Stimulated activated naive CD8-positive, alpha-beta T cell treated with anti-CD3 and anti-CD28 coated beads, Interleukin-15, amount 100 ng/mL, for 72 hours (primary cell): ENCODE data around the gene LRGUK.

Experiments used
- ATAC-seq: fragments of 150-1000 bp; cut with Tn5 transposase; 2 replicates; pipeline ENCODE4 v1.10.0; 2021; ENCODE audit warnings: mild to moderate bottlenecking, moderate library complexity
- DNase-seq, 2 donors: peaks; one replicate each; pipeline ENCODE4 v3.0.0; 2021 to 2022
- H3K27ac Mint-ChIP-seq, 2 donors: one replicate each; pipeline ENCODE4 v1.8.0; 2022; ENCODE audit warnings: mild to moderate bottlenecking in 2 of 2, mixed read lengths in 2 of 2, moderate library complexity in 2 of 2
- H3K27me3 Mint-ChIP-seq: one replicate; pipeline ENCODE4 v1.8.0; 2022; ENCODE audit warnings: mixed read lengths
- H3K4me1 Mint-ChIP-seq: one replicate; pipeline ENCODE4 v1.8.0; 2022; ENCODE audit warnings: mild to moderate bottlenecking, mixed read lengths
- H3K4me3 Mint-ChIP-seq, 2 donors: one replicate each; pipeline ENCODE4 v1.8.0; 2022; ENCODE audit warnings: mild to moderate bottlenecking in 2 of 2, mixed read lengths in 2 of 2, moderate library complexity in 1 of 2
- H3K9me3 Mint-ChIP-seq, 2 donors: one replicate each; pipeline ENCODE4 v1.8.0; 2022; ENCODE audit warnings: mixed read lengths in 2 of 2

The LRGUK gene

GRCh38 chr7:134113655-134114054, 13.5 kb upstream of the LRGUK start:
- ATAC-seq (no peak), DNase-seq (no peak)
- Mint-ChIP-seq H3K4me3 (no peak overlapping the region), H3K9me3 (peaks cover 0 to 3% of the 10 kb centered on the region in 2 donors), H3K27ac (no peak overlapping the region), H3K27me3 (no peaks in the 10 kb centered on the region), H3K4me1 (no peaks in the 10 kb centered on the region)

- Mint-ChIP-seq H3K4me1 (no peaks in the 10 kb centered on the region), H3K4me3 (no peak overlapping the region), H3K27ac (no peak overlapping the region), H3K9me3 (peaks cover 0 to 3% of the 10 kb centered on the region in 2 donors), H3K27me3 (no peaks in the 10 kb centered on the region)
- no peak for ATAC-seq
- no peak for DNase-seq
Measured at GRCh38 chr7:134114992-134115391, 12.1 kb upstream of the LRGUK start.

GRCh38 chr7:134120405-134120804, 6.7 kb upstream of the LRGUK start:
- no peak overlapping the region for H3K27ac Mint-ChIP-seq
- no peaks in the 10 kb centered on the region for H3K27me3 Mint-ChIP-seq
- H3K4me3 Mint-ChIP-seq, result no peak overlapping the region
- ATAC-seq (no peak), DNase-seq (no peak)
- H3K4me1 Mint-ChIP-seq, result no peaks in the 10 kb centered on the region
- peaks cover 0 to 3% of the 10 kb centered on the region in 2 donors for H3K9me3 Mint-ChIP-seq

GRCh38 chr7:134121632-134122139, 5.5 kb upstream of the LRGUK start:
- Mint-ChIP-seq H3K27ac (no peak overlapping the region), H3K4me3 (no peak overlapping the region), H3K9me3 (peaks cover 0 to 3% of the 10 kb centered on the region in 2 donors), H3K4me1 (peaks cover under 1% of the 10 kb centered on the region), H3K27me3 (no peaks in the 10 kb centered on the region)
- DNase-seq (no peak), ATAC-seq (no peak)

GRCh38 chr7:134122980-134123379, 4.2 kb upstream of the LRGUK start:
- H3K9me3 Mint-ChIP-seq, result peaks cover 0 to 2% of the 10 kb centered on the region in 2 donors
- ATAC-seq (no peak), DNase-seq (no peak)

GRCh38 chr7:134126146-134126545, 994 bp upstream of the LRGUK start:
- no peak overlapping the region for H3K4me3 Mint-ChIP-seq

More at GRCh38 chr7:134122980-134123379, 4.2 kb upstream of the LRGUK start:
- Mint-ChIP-seq H3K4me3 (no peak overlapping the region), H3K4me1 (peaks cover 14% of the 10 kb centered on the region), H3K27ac (no peak overlapping the region), H3K27me3 (peaks cover 4% of the 10 kb centered on the region)

GRCh38 chr7:134126596-134126965, 559 bp upstream of the LRGUK start:
- no peak for ATAC-seq
- H3K9me3 Mint-ChIP-seq, result no peaks in the 10 kb centered on the region
- no peak for DNase-seq
- peaks cover 14% of the 10 kb centered on the region for H3K4me1 Mint-ChIP-seq
- peaks cover 28% of the 10 kb centered on the region for H3K27me3 Mint-ChIP-seq
- H3K4me3 Mint-ChIP-seq, result peak overlapping the region; percentile 80 to 81
- H3K27ac Mint-ChIP-seq, result no peak overlapping the region

More at GRCh38 chr7:134126146-134126545, 994 bp upstream of the LRGUK start:
- Mint-ChIP-seq H3K27ac (no peak overlapping the region), H3K4me1 (peaks cover 14% of the 10 kb centered on the region), H3K27me3 (peaks cover 23% of the 10 kb centered on the region), H3K9me3 (no peaks in the 10 kb centered on the region)
- ATAC-seq (no peak), DNase-seq (no peak)

- ATAC-seq, result no peak
- no peak overlapping the region for H3K27ac Mint-ChIP-seq
- H3K9me3 Mint-ChIP-seq, result no peaks in the 10 kb centered on the region
- H3K4me1 Mint-ChIP-seq, result peaks cover 14% of the 10 kb centered on the region
- H3K4me3 Mint-ChIP-seq, result peak overlapping the region; percentile 47 to 81
- no peak for DNase-seq
- peaks cover 35% of the 10 kb centered on the region for H3K27me3 Mint-ChIP-seq
Measured at GRCh38 chr7:134128829-134129228, 1.7 kb downstream of the LRGUK start.

GRCh38 chr7:134129856-134130523, 2.9 kb downstream of the LRGUK start:
- Mint-ChIP-seq H3K27ac (no peak overlapping the region), H3K4me3 (no peak overlapping the region)
- DNase-seq, result no peak

GRCh38 chr7:134134004-134134403, 6.9 kb downstream of the LRGUK start:
- Mint-ChIP-seq H3K27ac (no peak overlapping the region), H3K9me3 (no peaks in the 10 kb centered on the region), H3K4me3 (no peak overlapping the region), H3K27me3 (peaks cover 24% of the 10 kb centered on the region), H3K4me1 (no peaks in the 10 kb centered on the region)
- DNase-seq (no peak), ATAC-seq (no peak)

More at GRCh38 chr7:134129856-134130523, 2.9 kb downstream of the LRGUK start:
- Mint-ChIP-seq H3K9me3 (no peaks in the 10 kb centered on the region), H3K4me1 (peaks cover 14% of the 10 kb centered on the region), H3K27me3 (peaks cover 35% of the 10 kb centered on the region)
- no peak for ATAC-seq

- H3K4me1 Mint-ChIP-seq, result peaks cover 5% of the 10 kb centered on the region
- DNase-seq (peak; percentile 42 to 56), ATAC-seq (peak; percentile 76)
- H3K27ac Mint-ChIP-seq, result peak overlapping the region in 1 of 2 donors; percentile 54
- H3K4me3 Mint-ChIP-seq, result peak overlapping the region; percentile 26 to 29
- H3K27me3 Mint-ChIP-seq, result no peaks in the 10 kb centered on the region
- H3K9me3 Mint-ChIP-seq, result no peaks in the 10 kb centered on the region
Measured at GRCh38 chr7:134140889-134141867, 14.0 kb downstream of the LRGUK start.

- ATAC-seq, result no peak
- no peaks in the 10 kb centered on the region for H3K27me3 Mint-ChIP-seq
- peaks cover 5% of the 10 kb centered on the region for H3K4me1 Mint-ChIP-seq
- DNase-seq, result no peak
- no peak overlapping the region for H3K4me3 Mint-ChIP-seq
- H3K9me3 Mint-ChIP-seq, result no peaks in the 10 kb centered on the region
- no peak overlapping the region for H3K27ac Mint-ChIP-seq
Measured at GRCh38 chr7:134141868-134142264, 14.7 kb downstream of the LRGUK start.

GRCh38 chr7:134153493-134154136, 26.5 kb downstream of the LRGUK start:
- ATAC-seq (no peak), DNase-seq (no peak)
- Mint-ChIP-seq H3K27me3 (peaks cover 12% of the 10 kb centered on the region), H3K27ac (no peak overlapping the region), H3K4me1 (no peaks in the 10 kb centered on the region), H3K9me3 (no peaks in the 10 kb centered on the region), H3K4me3 (no peak overlapping the region)

GRCh38 chr7:134154581-134155130, 27.5 kb downstream of the LRGUK start:
- H3K27me3 Mint-ChIP-seq, result peaks cover 12% of the 10 kb centered on the region
- H3K4me3 Mint-ChIP-seq, result no peak overlapping the region
- DNase-seq (no peak), ATAC-seq (no peak)
- no peak overlapping the region for H3K27ac Mint-ChIP-seq
- H3K9me3 Mint-ChIP-seq, result no peaks in the 10 kb centered on the region
- no peaks in the 10 kb centered on the region for H3K4me1 Mint-ChIP-seq

GRCh38 chr7:134155206-134155605, 28.1 kb downstream of the LRGUK start:
- no peak overlapping the region for H3K4me3 Mint-ChIP-seq
- ATAC-seq, result no peak
- no peak overlapping the region for H3K27ac Mint-ChIP-seq
- peaks cover 12% of the 10 kb centered on the region for H3K27me3 Mint-ChIP-seq
- H3K4me1 Mint-ChIP-seq, result no peaks in the 10 kb centered on the region
- DNase-seq, result no peak
- no peaks in the 10 kb centered on the region for H3K9me3 Mint-ChIP-seq
